ENCODE results near the gene PTPN7. TPM values are rescaled to one million over a fixed set of nuclear protein-coding genes. Genes with fewer than 3 reads are reported as not detected.

The PTPN7 gene
- total RNA-seq, 1 experiment from 2014 or later = not detected

DNA sequence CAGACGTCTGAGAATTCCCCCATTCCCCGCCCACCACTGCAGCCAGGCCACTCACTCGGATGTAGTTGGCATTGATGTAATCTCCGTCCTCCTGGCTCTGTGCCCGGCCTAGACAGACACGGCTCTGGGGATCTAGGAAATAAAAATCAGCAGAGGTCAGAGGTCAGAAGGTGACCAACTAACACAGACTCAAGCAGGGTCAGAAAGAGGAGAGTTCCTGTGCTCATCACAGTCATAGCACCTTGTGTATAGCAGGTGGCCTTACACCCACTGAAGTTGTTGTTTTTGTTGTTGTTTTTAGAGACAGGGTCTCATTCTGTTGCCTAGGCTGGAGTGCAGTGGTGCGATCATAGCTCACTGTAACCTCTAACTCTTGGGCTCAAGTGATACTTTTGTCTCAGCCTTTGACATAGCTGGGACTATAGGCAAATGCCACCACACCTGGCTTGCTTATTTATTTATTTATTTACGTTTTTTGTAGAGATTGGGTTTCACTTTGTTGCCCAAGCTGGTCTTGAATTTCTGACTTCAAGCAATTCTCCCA is 4.9 kb downstream of the PTPN7 start:
- intact Hi-C loops (cut with micrococcal nuclease) = no loop called here
- BruUV-seq (replicated peaks) = no TSS peak
- H3K4me1 ChIP-seq (ENCODE audit: insufficient read depth, low read length) = no peaks in the 10 kb centered on the region
- TF ChIP-seq EZH2phosphoT487 (IDR thresholded peaks at IDR 0.05; ENCODE audit: borderline replicate concordance, low read length) (no peak), EZH2 (IDR thresholded peaks at IDR 0.05; ENCODE audit: low read length, unreplicated experiment) (no peak)
- TF ChIP-seq, protein P1, sequence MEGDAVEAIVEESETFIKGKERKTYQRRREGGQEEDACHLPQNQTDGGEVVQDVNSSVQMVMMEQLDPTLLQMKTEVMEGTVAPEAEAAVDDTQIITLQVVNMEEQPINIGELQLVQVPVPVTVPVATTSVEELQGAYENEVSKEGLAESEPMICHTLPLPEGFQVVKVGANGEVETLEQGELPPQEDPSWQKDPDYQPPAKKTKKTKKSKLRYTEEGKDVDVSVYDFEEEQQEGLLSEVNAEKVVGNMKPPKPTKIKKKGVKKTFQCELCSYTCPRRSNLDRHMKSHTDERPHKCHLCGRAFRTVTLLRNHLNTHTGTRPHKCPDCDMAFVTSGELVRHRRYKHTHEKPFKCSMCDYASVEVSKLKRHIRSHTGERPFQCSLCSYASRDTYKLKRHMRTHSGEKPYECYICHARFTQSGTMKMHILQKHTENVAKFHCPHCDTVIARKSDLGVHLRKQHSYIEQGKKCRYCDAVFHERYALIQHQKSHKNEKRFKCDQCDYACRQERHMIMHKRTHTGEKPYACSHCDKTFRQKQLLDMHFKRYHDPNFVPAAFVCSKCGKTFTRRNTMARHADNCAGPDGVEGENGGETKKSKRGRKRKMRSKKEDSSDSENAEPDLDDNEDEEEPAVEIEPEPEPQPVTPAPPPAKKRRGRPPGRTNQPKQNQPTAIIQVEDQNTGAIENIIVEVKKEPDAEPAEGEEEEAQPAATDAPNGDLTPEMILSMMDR (conservative IDR thresholded peaks at IDR 0.05; ENCODE audit: low read depth, low read length) = no peak
- H3K27ac ChIP-seq (ENCODE audit: low read length) = no peak overlapping the region
- no peaks in the 10 kb centered on the region for H3K79me2 ChIP-seq (ENCODE audit: low read length)
- H3F3A ChIP-seq (ENCODE audit: low read length, unreplicated experiment) = no peaks in the 10 kb centered on the region
- no peak overlapping the region for H3K4me3 ChIP-seq (ENCODE audit: low read length)
- H3K9ac ChIP-seq (ENCODE audit: low read length) = no peak overlapping the region
- H2AFZ ChIP-seq (ENCODE audit: low read length) = no peak overlapping the region
- H3K9me3 ChIP-seq (ENCODE audit: low read length) = no peaks in the 10 kb centered on the region
- POLR2A ChIA-PET (ENCODE audit: unreplicated experiment) = no interaction called here
- H3K9me2 ChIP-seq (replicated peaks; ENCODE audit: low read length) = no peaks in the 10 kb centered on the region
- H3K27me3 ChIP-seq (ENCODE audit: low read length) = no peaks in the 10 kb centered on the region
- H3K4me2 ChIP-seq (ENCODE audit: low read length) = no peak overlapping the region
- no peak for ATAC-seq
- CTCF ChIA-PET = interaction anchor here (0.5 kb wide), 1 partner anchor 568 kb away, joined by 4 read pairs; no protein-coding TSS in a partner anchor
- no peaks in the 10 kb centered on the region for H3K36me3 ChIP-seq (ENCODE audit: low read depth, low read length)
- H4K20me1 ChIP-seq (ENCODE audit: low read length) = no peaks in the 10 kb centered on the region
- DNase-seq = peak; percentile 28

DNA sequence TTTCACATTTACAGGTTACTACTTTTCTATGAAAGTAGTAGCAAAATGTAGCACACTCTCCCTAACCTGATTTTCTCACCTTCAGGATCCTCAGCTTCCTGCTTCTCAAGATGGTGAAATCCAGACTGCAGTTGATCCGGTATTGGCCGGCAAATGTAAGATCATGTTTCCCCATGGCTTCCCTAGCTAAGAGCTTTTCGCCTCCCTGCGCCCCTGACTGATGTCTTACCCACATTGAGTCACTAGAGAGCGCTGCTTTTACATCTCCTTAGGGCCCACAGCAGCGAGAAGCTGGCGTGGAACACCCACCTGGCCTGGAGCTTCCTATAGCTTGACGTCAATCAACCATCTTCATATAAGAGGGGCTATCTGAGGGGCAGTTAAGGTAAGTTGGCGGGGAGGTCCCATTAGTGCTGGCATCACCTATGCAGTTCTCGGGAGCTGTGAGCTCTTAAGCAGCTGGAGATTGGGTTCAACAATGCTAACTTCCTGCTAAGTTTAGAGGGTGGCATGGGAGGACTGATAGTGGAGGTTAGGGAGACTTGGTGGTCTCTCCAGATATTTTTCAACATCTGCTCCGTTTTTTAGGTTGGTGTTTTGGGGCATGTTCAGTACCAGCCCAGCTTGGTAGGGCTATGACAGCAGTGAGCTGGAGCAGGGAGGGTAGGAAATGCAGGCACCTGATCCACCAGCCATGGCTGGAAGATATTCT is 5.5 kb downstream of the PTPN7 start:
- intact Hi-C loops (cut with micrococcal nuclease) = no loop called here
- H3K4me1 ChIP-seq (ENCODE audit: insufficient read depth, low read length) = no peaks in the 10 kb centered on the region

More for the DNA sequence above, 5.5 kb downstream of the PTPN7 start:
- Histone ChIP-seq H3K27me3 (ENCODE audit: low read length) (no peaks in the 10 kb centered on the region), H2AFZ (ENCODE audit: low read length) (0 out of 2 replicates have a peak overlapping the region, but pooled peaks have one; percentile 34), H3K36me3 (ENCODE audit: low read depth, low read length) (no peaks in the 10 kb centered on the region), H3K9me2 (replicated peaks; ENCODE audit: low read length) (no peaks in the 10 kb centered on the region), H3F3A (ENCODE audit: low read length, unreplicated experiment) (no peaks in the 10 kb centered on the region), H3K27ac (ENCODE audit: low read length) (no peak overlapping the region), H3K79me2 (ENCODE audit: low read length) (no peaks in the 10 kb centered on the region), H3K9ac (ENCODE audit: low read length) (no peak overlapping the region), H3K4me2 (ENCODE audit: low read length) (no peak overlapping the region), H3K9me3 (ENCODE audit: low read length) (no peaks in the 10 kb centered on the region), H3K4me3 (ENCODE audit: low read length) (no peak overlapping the region), H4K20me1 (ENCODE audit: low read length) (no peaks in the 10 kb centered on the region)
- ChIA-PET CTCF (interaction anchor here (0.5 to 0.6 kb wide), 2 partner anchors 568 to 1394 kb away, joined by 3 to 4 read pairs; no protein-coding TSS in a partner anchor), POLR2A (ENCODE audit: unreplicated experiment) (no interaction called here)
- DNase-seq = peak; percentile 33
- TF ChIP-seq EZH2 (IDR thresholded peaks at IDR 0.05; ENCODE audit: low read length, unreplicated experiment) (no peak), EZH2phosphoT487 (IDR thresholded peaks at IDR 0.05; ENCODE audit: borderline replicate concordance, low read length) (no peak)
- TF ChIP-seq, protein P1 (conservative IDR thresholded peaks at IDR 0.05; ENCODE audit: low read depth, low read length) = peak; percentile 39; the same call in 1 of the 2 replicates
- no TSS peak for BruUV-seq (replicated peaks)
- ATAC-seq = peak; percentile 24

Measured in PC-3 (cell line).